H1 (cell line): ENCODE results near the gene C22orf23. TPM values are rescaled to one million over a fixed set of nuclear protein-coding genes. Genes with fewer than 3 reads are reported as not detected.

Source experiments
- CHD1 ChIP-seq: IDR thresholded peaks from 2 replicates; pipeline ENCODE4 v1.6.1; 2012; ENCODE audit warnings: low read depth, low read length, improper control_type of control experiment
- CHD7 ChIP-seq: fragments of 300-600 bp; sonication (generic); IDR thresholded peaks from 2 replicates; pipeline ENCODE4 v1.7.1; 2012; ENCODE audit warnings: low read length, moderate library complexity, mild to moderate bottlenecking, inconsistent platforms; ENCODE audit not compliant: insufficient replicate concordance
- CTBP2 ChIP-seq: IDR thresholded peaks from 2 replicates; pipeline ENCODE4 v1.7.0; 2011; ENCODE audit warnings: borderline replicate concordance, mild to moderate bottlenecking, moderate library complexity, mixed read lengths, low read length; ENCODE audit not compliant: insufficient read depth, insufficient read length
- GABPA ChIP-seq: IDR thresholded peaks from 2 replicates; pipeline ENCODE4 v1.6.1; 2011; ENCODE audit warnings: mild to moderate bottlenecking, low read length, moderate library complexity, borderline replicate concordance; ENCODE audit not compliant: insufficient read depth
- NANOG ChIP-seq: IDR thresholded peaks from 2 replicates; pipeline ENCODE4 v1.6.1; 2011; ENCODE audit warnings: low read length, low read depth, mild to moderate bottlenecking, inconsistent platforms; ENCODE audit not compliant: insufficient read depth, poor library complexity, severe bottlenecking
- POLR2A ChIP-seq, 2 experiments: IDR thresholded peaks; 1 replicate in 1 of 2; 2 replicates in 1 of 2; pipeline ENCODE4 v1.6.1; 2011; ENCODE audit warnings: low read depth in 2 of 2, low read length in 2 of 2, mild to moderate bottlenecking in 2 of 2; ENCODE audit errors: control extremely low read depth in 1 of 2
- RAD21 ChIP-seq, 2 experiments: IDR thresholded peaks in 1 of 2; conservative IDR thresholded peaks in 1 of 2; 2 replicates each; pipeline ENCODE4 v1.6.1; 2011; ENCODE audit warnings: low read depth in 2 of 2, low read length in 2 of 2, improper control_type of control experiment in 1 of 2, inconsistent platforms in 1 of 2, mild to moderate bottlenecking in 1 of 2, moderate library complexity in 1 of 2
- SRF ChIP-seq: IDR thresholded peaks from 2 replicates; pipeline ENCODE4 v1.6.1; 2011; ENCODE audit warnings: mild to moderate bottlenecking, low read depth, low read length, moderate library complexity
- SUZ12 ChIP-seq: fragments of 200-600 bp; sonication (generic); IDR thresholded peaks from 2 replicates; pipeline ENCODE4 v1.6.1; 2012; ENCODE audit warnings: mild to moderate bottlenecking, inconsistent platforms, low read length, moderate library complexity, mixed read lengths
- YY1 ChIP-seq: IDR thresholded peaks from 2 replicates; pipeline ENCODE4 v1.6.1; 2011; ENCODE audit warnings: low read depth, mild to moderate bottlenecking, low read length
- polyA plus RNA-seq, 7 experiments: library from polyadenylated mRNA; depleted of rRNA in 3 of 7; stranded (reverse) in 5 of 7; unstranded in 2 of 7; fragments of >200 nt in 5 of 7; fragments of 200-250 nt in 2 of 7; gene quantifications; 1 replicate in 5 of 7; 2 replicates in 1 of 7; 4 replicates in 1 of 7; pipeline versions ENCODE4 v1.2.1 to v1.2.3, GENCODE V29; 2011 to 2013; ENCODE audit warnings: missing spikeins in 2 of 7, mixed read lengths in 2 of 7
- total RNA-seq: library from RNA; stranded (reverse); fragmentation: NEBNext Ultra II Directional; extraction: Animal tissue kit (Norgen Biotek cat#: 25700); gene quantifications from 2 replicates; pipeline ENCODE4 v1.2.1, GENCODE V29; 2021

The C22orf23 gene
- total and polyA plus RNA-seq, 2 of the 8 experiments (the other 6 are each of a cell fraction or from before 2014, with no cell fraction given), result 0.50 to 0.54 TPM

GRCh38 chr22:37954686-37955085, 1.3 kb upstream of the C22orf23 start (continued):
- TF ChIP-seq GABPA, result no peak
- no peak for TF ChIP-seq SRF
- TF ChIP-seq CHD1, result no peak
- TF ChIP-seq SUZ12, result no peak
- no peak for TF ChIP-seq CHD7
- TF ChIP-seq RAD21 (IDR thresholded peaks at IDR 0.05 in 1 of 2, conservative IDR thresholded peaks at IDR 0.05 in 1 of 2; ENCODE audit: low read depth in 2 of 2, low read length in 2 of 2), result no peak
- no peak for TF ChIP-seq YY1
- TF ChIP-seq CTBP2, result no peak
- TF ChIP-seq NANOG, result no peak
- no peak for TF ChIP-seq POLR2A (IDR thresholded peaks at IDR 0.05; ENCODE audit: control extremely low read depth in 1 of 2, low read depth in 2 of 2, low read length in 2 of 2)
